ENCODE measurements around the gene SLC25A17. TPM values are rescaled to one million over a fixed set of nuclear protein-coding genes. Genes with fewer than 3 reads are reported as not detected.
A peak's percentile ranks its signal among the peaks of the same experiment; 100 is the strongest.

The SLC25A17 gene
- total and polyA plus RNA-seq, 9 donors: 19.2 to 25.8 (median 22.4) TPM

DNA sequence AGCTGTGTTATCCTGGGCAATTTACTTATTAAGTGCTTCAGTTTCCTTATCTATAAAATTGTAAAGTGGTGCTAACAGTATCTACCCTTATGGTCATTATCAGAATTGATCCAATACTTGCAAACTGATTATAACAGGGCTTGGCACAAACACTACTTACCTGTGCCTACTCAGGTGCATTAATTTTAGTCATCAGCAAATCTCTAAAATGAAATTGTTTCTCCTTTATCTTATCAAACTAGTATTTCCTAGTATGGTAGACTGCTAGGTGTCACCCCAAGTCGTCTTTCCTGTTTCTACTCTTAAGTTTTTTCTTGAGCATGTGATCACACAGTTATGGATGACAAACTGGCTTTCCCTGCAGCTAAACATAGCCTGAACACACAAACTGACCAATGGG lies 4.3 kb upstream of the SLC25A17 start:
- no CpG with 5 or more reads among the region's 1 CpG for WGBS (ENCODE audit: insufficient coverage)
- no peaks in the 10 kb centered on the region for H3K9me3 ChIP-seq (replicated peaks; ENCODE audit: control insufficient read depth, low read depth, low read length)
- H3K4me1 ChIP-seq (ENCODE audit: control insufficient read depth, insufficient read depth, low read length): peaks cover 8% of the 10 kb centered on the region
- H3K36me3 ChIP-seq (ENCODE audit: control insufficient read depth, insufficient read depth, low read length): peaks cover 15% of the 10 kb centered on the region
- H3K4me3 ChIP-seq (ENCODE audit: low read length): no peak overlapping the region
- no peak overlapping the region for H3K27ac ChIP-seq (ENCODE audit: low read length)
- no peak for DNase-seq
- H3K27me3 ChIP-seq (ENCODE audit: control insufficient read depth, insufficient read depth, low read length): no peaks in the 10 kb centered on the region

DNA sequence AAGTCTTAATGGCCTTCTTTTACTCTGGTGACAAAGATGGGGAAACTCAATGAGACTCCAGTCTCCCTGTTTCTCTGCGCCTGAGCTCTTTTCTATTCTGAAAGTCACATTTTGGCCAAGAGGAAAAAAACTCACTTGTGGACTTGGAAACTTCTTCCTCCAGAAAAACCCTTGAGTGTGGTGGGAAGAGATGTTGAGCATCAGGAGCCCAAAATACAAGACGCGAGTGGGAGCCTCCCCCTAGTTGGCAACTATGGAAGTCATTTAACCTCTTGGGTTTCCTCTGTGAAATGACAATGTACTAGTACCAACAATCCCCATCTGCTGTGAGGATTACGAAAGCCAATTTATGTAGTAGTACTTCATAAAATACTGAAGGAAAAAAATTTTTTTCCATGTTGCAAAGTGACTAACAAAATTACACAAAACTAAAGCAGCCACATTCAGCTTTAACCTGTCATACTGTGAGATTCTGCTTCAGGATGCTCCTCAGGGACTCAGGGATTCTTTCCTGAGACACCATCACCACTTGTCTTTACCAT lies 524 bp upstream of the SLC25A17 start:
- Histone ChIP-seq H3K9me3 (replicated peaks; ENCODE audit: control insufficient read depth, low read depth, low read length) (no peaks in the 10 kb centered on the region), H3K27ac (ENCODE audit: low read length) (peak overlapping the region; percentile 39), H3K4me3 (ENCODE audit: low read length) (peak overlapping the region; percentile 100), H3K27me3 (ENCODE audit: control insufficient read depth, insufficient read depth, low read length) (no peaks in the 10 kb centered on the region), H3K36me3 (ENCODE audit: control insufficient read depth, insufficient read depth, low read length) (peaks cover 13% of the 10 kb centered on the region), H3K4me1 (ENCODE audit: control insufficient read depth, insufficient read depth, low read length) (peaks cover 15% of the 10 kb centered on the region)
- no peak for DNase-seq
- 0% methylated on average over 1 of the region's 4 CpGs for WGBS (ENCODE audit: insufficient coverage)

- H3K27ac ChIP-seq (ENCODE audit: low read length): no peak overlapping the region
- 27% methylated on average over 8 of the region's 14 CpGs for WGBS (ENCODE audit: insufficient coverage)
- DNase-seq: no peak
Observed at GRCh38 chr22:40818192-40818746, 877 bp downstream of the SLC25A17 start.

GRCh38 chr22:40817737-40818136 lies 1.4 kb downstream of the SLC25A17 start:
- no peaks in the 10 kb centered on the region for H3K27me3 ChIP-seq (ENCODE audit: control insufficient read depth, insufficient read depth, low read length)
- H3K4me1 ChIP-seq (ENCODE audit: control insufficient read depth, insufficient read depth, low read length): peaks cover 15% of the 10 kb centered on the region
- H3K27ac ChIP-seq (ENCODE audit: low read length): no peak overlapping the region
- peaks cover 2% of the 10 kb centered on the region for H3K36me3 ChIP-seq (ENCODE audit: control insufficient read depth, insufficient read depth, low read length)
- DNase-seq: no peak
- H3K4me3 ChIP-seq (ENCODE audit: low read length): no peak overlapping the region
- H3K9me3 ChIP-seq (replicated peaks; ENCODE audit: control insufficient read depth, low read depth, low read length): no peaks in the 10 kb centered on the region
- 94% methylated on average over 4 of the region's 4 CpGs for WGBS (ENCODE audit: insufficient coverage)

More at GRCh38 chr22:40818192-40818746, 877 bp downstream of the SLC25A17 start:
- no peaks in the 10 kb centered on the region for H3K9me3 ChIP-seq (replicated peaks; ENCODE audit: control insufficient read depth, low read depth, low read length)
- peak overlapping the region; percentile 100 for H3K4me3 ChIP-seq (ENCODE audit: low read length)
- peaks cover 4% of the 10 kb centered on the region for H3K36me3 ChIP-seq (ENCODE audit: control insufficient read depth, insufficient read depth, low read length)
- peaks cover 15% of the 10 kb centered on the region for H3K4me1 ChIP-seq (ENCODE audit: control insufficient read depth, insufficient read depth, low read length)
- H3K27me3 ChIP-seq (ENCODE audit: control insufficient read depth, insufficient read depth, low read length): no peaks in the 10 kb centered on the region

GRCh38 chr22:40813912-40814315 lies 5.2 kb downstream of the SLC25A17 start:
- H3K9me3 ChIP-seq (replicated peaks; ENCODE audit: control insufficient read depth, low read depth, low read length): no peaks in the 10 kb centered on the region
- no peak overlapping the region for H3K27ac ChIP-seq (ENCODE audit: low read length)
- DNase-seq: no peak
- peaks cover 2% of the 10 kb centered on the region for H3K36me3 ChIP-seq (ENCODE audit: control insufficient read depth, insufficient read depth, low read length)
- no peak overlapping the region for H3K4me3 ChIP-seq (ENCODE audit: low read length)
- peaks cover 10% of the 10 kb centered on the region for H3K4me1 ChIP-seq (ENCODE audit: control insufficient read depth, insufficient read depth, low read length)
- no peaks in the 10 kb centered on the region for H3K27me3 ChIP-seq (ENCODE audit: control insufficient read depth, insufficient read depth, low read length)

DNA sequence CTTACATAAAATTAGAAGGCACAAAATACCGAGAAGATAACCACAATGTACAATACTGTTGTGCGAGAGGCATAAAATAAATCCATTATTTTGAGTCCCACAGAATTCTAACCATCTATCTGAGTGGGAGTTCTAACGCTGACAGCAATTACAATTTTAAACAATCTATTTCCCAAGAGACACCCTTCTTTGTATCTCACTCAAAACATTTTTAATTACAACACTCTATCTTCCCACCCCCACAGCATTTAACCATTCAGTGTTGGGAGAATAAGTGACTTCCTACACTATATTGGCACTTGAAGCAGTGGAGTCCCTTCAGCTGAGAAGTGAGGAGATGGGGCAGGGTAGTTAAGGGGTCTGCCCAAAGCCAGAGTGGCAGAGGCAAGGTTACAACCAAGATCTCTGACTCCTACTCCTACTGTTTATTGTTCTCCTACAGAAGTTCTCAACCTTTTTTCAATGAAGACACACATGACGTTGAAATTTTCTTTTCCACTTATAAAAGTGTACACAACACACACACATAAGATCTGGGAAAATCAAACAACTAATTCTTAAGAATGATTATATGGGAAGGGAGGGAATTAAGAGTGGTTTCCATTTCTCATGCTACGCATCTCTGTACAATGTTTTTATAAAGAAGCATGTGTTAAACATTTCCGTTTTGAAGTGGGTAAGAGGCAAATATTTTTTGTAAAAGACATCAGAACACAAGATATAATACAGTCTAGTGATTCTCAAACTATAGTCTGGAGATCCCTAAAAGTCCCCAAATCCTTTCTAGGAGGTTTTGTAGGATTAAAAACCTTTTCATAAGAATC lies 10.9 kb downstream of the SLC25A17 start:
- Histone ChIP-seq H3K36me3 (ENCODE audit: control insufficient read depth, insufficient read depth, low read length) (peaks cover 2% of the 10 kb centered on the region), H3K27me3 (ENCODE audit: control insufficient read depth, insufficient read depth, low read length) (no peaks in the 10 kb centered on the region), H3K27ac (ENCODE audit: low read length) (no peak overlapping the region), H3K9me3 (replicated peaks; ENCODE audit: control insufficient read depth, low read depth, low read length) (no peaks in the 10 kb centered on the region), H3K4me1 (ENCODE audit: control insufficient read depth, insufficient read depth, low read length) (no peaks in the 10 kb centered on the region), H3K4me3 (ENCODE audit: low read length) (no peak overlapping the region)
- WGBS (ENCODE audit: insufficient coverage): 80% methylated on average over 1 of the region's 6 CpGs
- no peak for DNase-seq

GRCh38 chr22:40806711-40807110 lies 12.4 kb downstream of the SLC25A17 start:
- WGBS (ENCODE audit: insufficient coverage): no CpG with 5 or more reads among the region's 3 CpGs

GRCh38 chr22:40805699-40806203 lies 13.4 kb downstream of the SLC25A17 start:
- Histone ChIP-seq H3K27ac (ENCODE audit: low read length) (no peak overlapping the region), H3K4me3 (ENCODE audit: low read length) (no peak overlapping the region), H3K4me1 (ENCODE audit: control insufficient read depth, insufficient read depth, low read length) (no peaks in the 10 kb centered on the region), H3K9me3 (replicated peaks; ENCODE audit: control insufficient read depth, low read depth, low read length) (no peaks in the 10 kb centered on the region), H3K36me3 (ENCODE audit: control insufficient read depth, insufficient read depth, low read length) (peaks cover 2% of the 10 kb centered on the region), H3K27me3 (ENCODE audit: control insufficient read depth, insufficient read depth, low read length) (no peaks in the 10 kb centered on the region)
- 100% methylated on average over 2 of the region's 3 CpGs for WGBS (ENCODE audit: insufficient coverage)
- DNase-seq: no peak

More at GRCh38 chr22:40806711-40807110, 12.4 kb downstream of the SLC25A17 start:
- H3K9me3 ChIP-seq (replicated peaks; ENCODE audit: control insufficient read depth, low read depth, low read length): no peaks in the 10 kb centered on the region
- no peak overlapping the region for H3K4me3 ChIP-seq (ENCODE audit: low read length)
- H3K4me1 ChIP-seq (ENCODE audit: control insufficient read depth, insufficient read depth, low read length): no peaks in the 10 kb centered on the region
- H3K27ac ChIP-seq (ENCODE audit: low read length): no peak overlapping the region
- no peaks in the 10 kb centered on the region for H3K27me3 ChIP-seq (ENCODE audit: control insufficient read depth, insufficient read depth, low read length)
- peaks cover 2% of the 10 kb centered on the region for H3K36me3 ChIP-seq (ENCODE audit: control insufficient read depth, insufficient read depth, low read length)
- no peak for DNase-seq

- H3K27ac ChIP-seq (ENCODE audit: low read length): no peak overlapping the region
- 88% methylated on average over 3 of the region's 4 CpGs for WGBS (ENCODE audit: insufficient coverage)
Observed at GRCh38 chr22:40805239-40805638, 13.9 kb downstream of the SLC25A17 start.

DNA sequence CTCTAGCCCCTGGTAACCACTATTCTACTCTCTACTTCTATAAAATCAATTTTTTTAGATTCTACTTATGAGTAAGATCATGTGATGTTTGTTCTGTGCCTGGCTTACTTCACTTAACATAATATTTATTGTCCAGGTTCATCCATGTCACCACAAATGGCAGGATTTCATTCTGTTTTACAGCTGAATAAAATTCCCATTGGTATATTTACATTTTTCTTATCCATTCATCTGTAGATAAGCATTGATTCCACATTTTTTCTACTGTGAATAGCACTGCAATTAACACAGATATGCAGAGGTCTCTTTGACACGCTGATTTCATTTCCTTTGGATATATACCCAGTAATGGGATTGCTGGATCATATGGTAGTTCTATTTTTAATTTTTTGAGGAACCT lies 15.8 kb downstream of the SLC25A17 start:
- Histone ChIP-seq H3K4me1 (ENCODE audit: control insufficient read depth, insufficient read depth, low read length) (no peaks in the 10 kb centered on the region), H3K27ac (ENCODE audit: low read length) (no peak overlapping the region), H3K27me3 (ENCODE audit: control insufficient read depth, insufficient read depth, low read length) (no peaks in the 10 kb centered on the region), H3K4me3 (ENCODE audit: low read length) (no peak overlapping the region), H3K36me3 (ENCODE audit: control insufficient read depth, insufficient read depth, low read length) (peaks cover 2% of the 10 kb centered on the region), H3K9me3 (replicated peaks; ENCODE audit: control insufficient read depth, low read depth, low read length) (no peaks in the 10 kb centered on the region)
- no peak for DNase-seq
- no CpG with 5 or more reads among the region's 1 CpG for WGBS (ENCODE audit: insufficient coverage)

More at GRCh38 chr22:40805239-40805638, 13.9 kb downstream of the SLC25A17 start:
- Histone ChIP-seq H3K36me3 (ENCODE audit: control insufficient read depth, insufficient read depth, low read length) (peaks cover 2% of the 10 kb centered on the region), H3K9me3 (replicated peaks; ENCODE audit: control insufficient read depth, low read depth, low read length) (no peaks in the 10 kb centered on the region), H3K27me3 (ENCODE audit: control insufficient read depth, insufficient read depth, low read length) (no peaks in the 10 kb centered on the region), H3K4me1 (ENCODE audit: control insufficient read depth, insufficient read depth, low read length) (no peaks in the 10 kb centered on the region), H3K4me3 (ENCODE audit: low read length) (no peak overlapping the region)
- DNase-seq: no peak

Measured in muscle of leg (tissue), 11 donors.